ENCODE data around the gene GTF2IRD1.
"Not testable (repeated sequence)": the region's sequence is repeated elsewhere in the genome, so short reads cannot be mapped to it uniquely, and the experiment has no call there.

GTF2IRD1 gene

DNA sequence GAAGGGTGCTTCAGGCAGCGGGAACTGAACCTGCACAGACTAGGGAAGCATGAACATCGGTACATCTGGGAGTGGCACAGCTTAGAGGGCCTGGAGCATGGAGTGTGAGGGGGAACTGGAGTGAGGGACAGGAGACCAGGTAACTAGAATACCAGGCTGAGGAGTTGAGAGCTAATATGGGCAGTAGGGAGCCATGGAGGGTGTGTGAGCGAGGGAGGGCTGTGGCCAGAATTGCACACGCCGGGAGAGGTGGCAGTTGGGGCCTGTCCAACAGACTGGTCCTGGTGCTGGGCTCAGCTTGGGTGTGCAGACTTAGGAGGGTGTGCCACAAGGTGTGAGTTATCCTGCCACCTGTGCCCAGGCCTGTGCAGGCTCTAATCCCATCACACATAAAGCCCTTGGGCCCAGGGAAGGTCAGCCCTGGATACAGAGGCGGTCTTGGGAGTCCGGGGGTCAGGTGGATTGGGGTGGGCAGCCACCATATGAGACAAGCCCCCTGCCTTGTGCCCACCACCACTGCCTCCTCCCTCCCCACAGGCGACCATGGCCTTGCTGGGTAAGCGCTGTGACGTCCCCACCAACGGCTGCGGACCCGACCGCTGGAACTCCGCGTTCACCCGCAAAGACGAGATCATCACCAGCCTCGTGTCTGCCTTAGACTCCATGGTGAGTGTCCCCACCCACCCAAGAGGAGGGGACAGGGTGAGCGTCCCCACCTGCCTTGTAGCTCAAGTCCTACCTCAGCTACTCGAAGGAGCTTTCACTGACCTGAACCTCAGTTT lies 54.0 kb downstream of the GTF2IRD1 start:
- TF ChIP-seq, protein P1, sequence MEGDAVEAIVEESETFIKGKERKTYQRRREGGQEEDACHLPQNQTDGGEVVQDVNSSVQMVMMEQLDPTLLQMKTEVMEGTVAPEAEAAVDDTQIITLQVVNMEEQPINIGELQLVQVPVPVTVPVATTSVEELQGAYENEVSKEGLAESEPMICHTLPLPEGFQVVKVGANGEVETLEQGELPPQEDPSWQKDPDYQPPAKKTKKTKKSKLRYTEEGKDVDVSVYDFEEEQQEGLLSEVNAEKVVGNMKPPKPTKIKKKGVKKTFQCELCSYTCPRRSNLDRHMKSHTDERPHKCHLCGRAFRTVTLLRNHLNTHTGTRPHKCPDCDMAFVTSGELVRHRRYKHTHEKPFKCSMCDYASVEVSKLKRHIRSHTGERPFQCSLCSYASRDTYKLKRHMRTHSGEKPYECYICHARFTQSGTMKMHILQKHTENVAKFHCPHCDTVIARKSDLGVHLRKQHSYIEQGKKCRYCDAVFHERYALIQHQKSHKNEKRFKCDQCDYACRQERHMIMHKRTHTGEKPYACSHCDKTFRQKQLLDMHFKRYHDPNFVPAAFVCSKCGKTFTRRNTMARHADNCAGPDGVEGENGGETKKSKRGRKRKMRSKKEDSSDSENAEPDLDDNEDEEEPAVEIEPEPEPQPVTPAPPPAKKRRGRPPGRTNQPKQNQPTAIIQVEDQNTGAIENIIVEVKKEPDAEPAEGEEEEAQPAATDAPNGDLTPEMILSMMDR (IDR thresholded peaks at IDR 0.05; ENCODE audit: insufficient read depth, low read length, poor library complexity, severe bottlenecking), result no peak
- H3K27me3 ChIP-seq (replicated peaks; ENCODE audit: control insufficient read depth, insufficient read depth, low read length), result no peaks in the 10 kb centered on the region
- DNase-seq (ENCODE audit: extremely low read depth, insufficient read length), result no peak
- no peak overlapping the region for H3K4me3 ChIP-seq (replicated peaks; ENCODE audit: low read depth, low read length)
- no peaks in the 10 kb centered on the region for H3K36me3 ChIP-seq (ENCODE audit: control insufficient read depth, insufficient read depth, low read length)

DNA sequence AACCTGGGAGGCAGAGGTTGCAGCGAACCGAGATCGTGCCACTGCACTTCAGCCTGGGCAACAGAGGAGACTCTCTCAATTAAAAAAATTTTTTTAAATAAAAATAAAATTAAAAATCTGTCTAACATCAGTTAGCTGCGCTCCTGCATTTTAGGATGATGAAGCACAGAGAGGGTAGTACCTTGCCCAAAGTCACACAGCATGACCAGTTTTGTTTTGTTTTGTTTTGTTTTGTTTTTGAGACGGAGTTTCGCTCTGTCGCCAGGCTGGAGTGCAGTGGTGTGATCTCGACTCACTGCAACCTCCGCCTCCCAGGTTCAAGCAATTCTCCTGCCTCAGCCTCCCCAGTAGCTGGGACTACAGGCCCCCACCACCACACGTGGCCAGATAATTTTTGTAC lies 55.7 kb downstream of the GTF2IRD1 start:
- not testable (repeated sequence) for H3K27me3 ChIP-seq (replicated peaks; ENCODE audit: control insufficient read depth, insufficient read depth, low read length); H3K36me3 ChIP-seq (ENCODE audit: control insufficient read depth, insufficient read depth, low read length); DNase-seq (ENCODE audit: extremely low read depth, insufficient read length); H3K4me3 ChIP-seq (replicated peaks; ENCODE audit: low read depth, low read length)

DNA sequence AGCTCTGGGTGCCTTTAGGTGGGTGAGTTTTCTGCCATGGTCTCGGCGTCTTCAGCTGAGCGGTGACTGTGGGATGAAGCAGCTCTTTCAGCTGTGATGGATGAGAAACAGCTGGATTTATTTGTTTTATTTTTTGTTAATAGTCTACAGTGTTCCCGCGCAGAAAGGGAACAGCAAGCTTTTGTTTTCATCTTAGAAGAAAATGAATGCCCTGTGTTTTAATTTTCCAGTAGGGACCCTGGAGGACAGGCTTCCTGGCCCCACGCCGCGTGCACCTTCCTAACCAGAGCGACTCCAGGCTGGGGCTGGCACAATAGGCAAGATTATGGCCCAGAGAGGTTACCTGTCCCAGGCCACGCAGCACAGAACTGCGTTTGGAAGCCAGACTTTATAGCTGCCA lies 57.6 kb downstream of the GTF2IRD1 start:
- Histone ChIP-seq H3K27me3 (replicated peaks; ENCODE audit: control insufficient read depth, insufficient read depth, low read length) (no peaks in the 10 kb centered on the region), H3K4me3 (replicated peaks; ENCODE audit: low read depth, low read length) (no peak overlapping the region), H3K36me3 (ENCODE audit: control insufficient read depth, insufficient read depth, low read length) (no peaks in the 10 kb centered on the region)
- TF ChIP-seq, protein P1 (IDR thresholded peaks at IDR 0.05; ENCODE audit: insufficient read depth, low read length, poor library complexity, severe bottlenecking), result no peak
- DNase-seq (ENCODE audit: extremely low read depth, insufficient read length), result no peak

DNA sequence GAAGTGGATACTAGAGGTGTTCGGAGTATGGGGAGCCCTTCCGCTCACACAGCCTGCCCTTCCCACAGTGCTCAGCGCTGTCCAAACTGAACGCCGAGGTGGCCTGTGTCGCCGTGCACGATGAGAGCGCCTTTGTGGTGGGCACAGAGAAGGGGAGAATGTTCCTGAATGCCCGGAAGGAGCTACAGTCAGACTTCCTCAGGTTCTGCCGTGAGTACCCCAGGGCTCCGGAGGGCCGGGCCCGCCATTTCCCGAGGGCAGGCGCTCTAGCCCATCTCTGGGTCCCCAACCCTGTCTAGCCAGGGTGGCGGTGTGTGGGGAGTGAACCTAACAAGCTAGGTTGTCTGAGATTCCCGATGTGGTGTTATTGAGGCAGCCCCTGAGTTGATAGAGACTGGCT lies 59.1 kb downstream of the GTF2IRD1 start:
- Histone ChIP-seq H3K4me3 (replicated peaks; ENCODE audit: low read depth, low read length) (no peak overlapping the region), H3K36me3 (ENCODE audit: control insufficient read depth, insufficient read depth, low read length) (no peaks in the 10 kb centered on the region), H3K27me3 (replicated peaks; ENCODE audit: control insufficient read depth, insufficient read depth, low read length) (no peaks in the 10 kb centered on the region)
- TF ChIP-seq, protein P1 (IDR thresholded peaks at IDR 0.05; ENCODE audit: insufficient read depth, low read length, poor library complexity, severe bottlenecking), result no peak
- no peak for DNase-seq (ENCODE audit: extremely low read depth, insufficient read length)

DNA sequence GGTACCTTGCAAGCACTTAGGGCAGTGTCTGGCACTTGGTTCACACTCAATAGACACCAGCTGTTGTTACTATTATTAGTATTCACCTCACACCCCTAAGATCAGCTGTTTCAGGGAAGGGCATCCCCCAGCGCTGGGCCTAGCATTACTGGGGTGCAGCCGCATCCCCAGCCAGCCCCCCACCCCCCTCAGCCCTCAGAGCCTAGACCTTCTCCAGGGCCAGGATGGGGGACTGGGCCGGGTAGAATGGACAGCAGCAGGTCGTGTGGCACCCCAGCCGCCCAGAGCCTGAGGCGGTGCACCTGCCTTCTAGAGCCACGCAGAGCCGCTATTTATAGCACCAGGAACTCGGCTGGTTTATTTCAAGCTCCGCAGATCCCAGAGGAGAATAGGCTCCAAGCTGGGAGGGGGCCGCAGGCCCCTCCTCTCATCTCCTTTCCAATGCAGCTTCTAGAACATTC lies 60.5 kb downstream of the GTF2IRD1 start:
- Histone ChIP-seq H3K4me3 (replicated peaks; ENCODE audit: low read depth, low read length) (no peak overlapping the region), H3K27me3 (replicated peaks; ENCODE audit: control insufficient read depth, insufficient read depth, low read length) (no peaks in the 10 kb centered on the region), H3K36me3 (ENCODE audit: control insufficient read depth, insufficient read depth, low read length) (no peaks in the 10 kb centered on the region)
- TF ChIP-seq, protein P1 (IDR thresholded peaks at IDR 0.05; ENCODE audit: insufficient read depth, low read length, poor library complexity, severe bottlenecking), result no peak
- no peak for DNase-seq (ENCODE audit: extremely low read depth, insufficient read length)

DNA sequence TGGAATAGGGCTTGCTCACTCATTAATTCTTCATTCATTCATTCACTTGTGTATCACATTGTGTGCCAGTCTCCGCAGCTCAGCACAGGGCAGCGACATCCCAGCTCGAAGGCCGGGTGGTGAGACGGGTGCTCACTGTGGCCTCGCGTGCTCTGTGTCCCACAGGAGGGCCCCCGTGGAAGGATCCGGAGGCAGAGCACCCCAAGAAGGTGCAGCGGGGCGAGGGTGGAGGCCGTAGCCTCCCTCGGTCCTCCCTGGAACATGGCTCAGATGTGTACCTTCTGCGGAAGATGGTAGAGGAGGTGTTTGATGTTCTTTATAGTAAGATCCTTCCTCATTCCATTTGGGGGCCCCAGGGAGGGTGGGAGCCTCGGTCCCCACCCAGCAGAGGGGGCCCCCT lies 61.6 kb downstream of the GTF2IRD1 start:
- no peaks in the 10 kb centered on the region for H3K36me3 ChIP-seq (ENCODE audit: control insufficient read depth, insufficient read depth, low read length)
- TF ChIP-seq, protein P1 (IDR thresholded peaks at IDR 0.05; ENCODE audit: insufficient read depth, low read length, poor library complexity, severe bottlenecking), result no peak
- H3K27me3 ChIP-seq (replicated peaks; ENCODE audit: control insufficient read depth, insufficient read depth, low read length), result no peaks in the 10 kb centered on the region
- DNase-seq (ENCODE audit: extremely low read depth, insufficient read length), result no peak
- H3K4me3 ChIP-seq (replicated peaks; ENCODE audit: low read depth, low read length), result no peak overlapping the region
